ENCODE data around the gene LRIT2. TPM values are rescaled to one million over a fixed set of nuclear protein-coding genes. Genes with fewer than 3 reads are reported as not detected.

Gene LRIT2
- total RNA-seq, 3 donors from 2014 or later: not detected

DNA sequence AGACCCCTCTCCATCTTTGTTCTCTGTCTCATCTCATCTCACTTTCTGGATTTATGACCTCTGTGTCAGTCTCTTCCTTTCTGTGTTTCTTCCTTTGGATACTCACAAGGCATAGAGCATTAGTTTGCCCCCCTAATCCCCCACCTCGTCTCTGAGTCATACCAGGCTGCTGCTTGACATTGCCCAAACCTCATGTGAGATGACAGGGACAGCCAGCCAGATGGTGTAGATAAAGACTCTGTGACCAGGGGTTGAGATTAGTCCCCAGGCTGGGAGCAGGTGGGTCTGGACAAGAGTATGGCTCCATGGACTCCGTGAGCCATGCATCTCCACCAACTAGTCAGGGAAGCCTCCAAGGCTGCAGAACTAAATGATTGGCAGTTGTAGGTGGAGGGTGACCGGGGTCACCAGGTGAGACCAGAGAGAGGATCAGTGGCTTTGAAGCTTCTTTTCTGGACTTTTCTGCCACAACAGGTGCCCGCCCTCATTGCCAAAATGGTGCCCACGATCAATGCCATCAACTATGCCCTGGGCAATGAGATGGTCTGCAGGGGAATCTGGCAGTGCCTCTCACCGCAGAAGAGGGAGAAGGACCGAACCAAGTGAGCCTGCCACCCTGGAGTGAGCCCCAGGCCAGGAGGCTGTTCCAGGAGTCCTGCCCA lies 32.8 kb upstream of the LRIT2 start:
- no peak for TF ChIP-seq CTCF (IDR thresholded peaks at IDR 0.05)
- Histone ChIP-seq H3K9me3 (no peaks in the 10 kb centered on the region), H3K4me3 (no peak overlapping the region), H3K4me1 (ENCODE audit: low read depth) (no peaks in the 10 kb centered on the region), H3K36me3 (ENCODE audit: low read depth) (no peaks in the 10 kb centered on the region)
- DNase-seq: no peak
- intact Hi-C loops (cut with DNase I, micrococcal nuclease): no loop called here
- ATAC-seq: no peak

DNA sequence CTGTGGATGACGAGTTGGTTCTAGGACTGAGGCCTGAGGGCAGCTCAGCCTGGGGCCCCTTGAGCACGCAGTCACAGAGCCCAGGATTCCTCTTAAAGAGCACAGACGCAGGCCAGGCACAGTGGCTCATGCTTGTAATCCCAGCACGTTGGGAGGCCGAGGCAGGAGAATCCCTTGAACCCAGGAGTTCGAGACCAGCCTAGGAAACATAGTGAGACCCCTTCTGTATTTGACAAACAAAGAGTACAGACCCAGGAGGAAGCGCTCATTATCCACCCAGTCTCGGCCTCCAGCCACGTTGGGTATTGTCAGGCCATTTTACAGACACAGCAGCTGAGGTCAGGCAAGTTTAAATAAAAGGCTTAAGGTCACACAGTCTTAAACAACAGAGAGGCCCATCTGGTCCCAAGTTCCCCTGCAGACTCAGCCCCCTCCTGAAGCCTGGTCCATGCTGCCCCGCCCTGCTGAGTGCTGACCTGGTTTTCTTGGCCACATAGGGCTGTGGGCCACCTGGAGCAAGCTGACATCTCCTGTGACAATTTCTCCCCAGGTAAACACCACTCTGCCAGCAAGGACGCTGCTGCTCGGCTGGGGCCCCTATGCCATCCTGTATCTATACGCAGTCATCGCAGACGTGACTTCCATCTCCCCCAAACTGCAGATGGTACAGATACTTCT lies 32.1 kb upstream of the LRIT2 start:
- Histone ChIP-seq H3K4me1 (ENCODE audit: low read depth) (no peaks in the 10 kb centered on the region), H3K4me3 (no peak overlapping the region), H3K36me3 (ENCODE audit: low read depth) (no peaks in the 10 kb centered on the region), H3K9me3 (no peaks in the 10 kb centered on the region)
- intact Hi-C loops (cut with DNase I, micrococcal nuclease): no loop called here
- no peak for TF ChIP-seq CTCF (IDR thresholded peaks at IDR 0.05)
- DNase-seq: no peak
- ATAC-seq: no peak

GRCh38 chr10:84256510-84257342 lies 31.4 kb upstream of the LRIT2 start:
- intact Hi-C loops (cut with DNase I, micrococcal nuclease): no loop called here
- ATAC-seq: peak; percentile 84
- DNase-seq: peak; percentile 41 to 67 (median 67)
- peak; percentile 43 for TF ChIP-seq CTCF (IDR thresholded peaks at IDR 0.05)
- no peaks in the 10 kb centered on the region for H3K36me3 ChIP-seq (ENCODE audit: low read depth)
- H3K4me3 ChIP-seq: no peak overlapping the region
- H3K9me3 ChIP-seq: no peaks in the 10 kb centered on the region
- no peaks in the 10 kb centered on the region for H3K4me1 ChIP-seq (ENCODE audit: low read depth)

GRCh38 chr10:84254552-84255478 lies 29.5 kb upstream of the LRIT2 start:
- no peak for TF ChIP-seq CTCF (IDR thresholded peaks at IDR 0.05)
- ATAC-seq (no peak), DNase-seq (no peak)
- no peaks in the 10 kb centered on the region for H3K36me3 ChIP-seq (ENCODE audit: low read depth)
- no peak overlapping the region for H3K4me3 ChIP-seq
- no peaks in the 10 kb centered on the region for H3K4me1 ChIP-seq (ENCODE audit: low read depth)
- intact Hi-C loops (cut with DNase I, micrococcal nuclease): no loop called here
- H3K9me3 ChIP-seq: no peaks in the 10 kb centered on the region

DNA sequence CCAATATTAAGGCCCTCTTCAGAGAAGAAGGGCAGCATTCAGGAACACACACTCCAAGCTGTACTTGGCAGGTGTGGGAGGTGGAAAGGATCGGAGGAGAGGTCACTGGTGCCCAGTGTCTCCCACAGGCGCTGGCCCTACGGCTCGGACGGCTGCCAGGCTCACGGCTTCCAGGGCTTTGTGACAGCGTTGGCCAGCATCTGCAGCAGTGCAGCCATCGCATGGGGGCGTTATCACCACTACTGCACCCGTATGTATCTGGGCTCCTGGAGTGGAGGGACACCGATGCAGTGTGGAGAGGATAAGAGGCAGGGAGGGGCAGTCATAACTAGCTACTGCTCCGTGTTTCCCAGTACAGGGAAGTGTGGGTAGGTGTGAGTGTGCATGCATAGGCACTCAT lies 23.4 kb upstream of the LRIT2 start:
- no peak for ATAC-seq
- Histone ChIP-seq H3K36me3 (ENCODE audit: low read depth) (no peaks in the 10 kb centered on the region), H3K9me3 (no peaks in the 10 kb centered on the region), H3K4me1 (ENCODE audit: low read depth) (no peaks in the 10 kb centered on the region), H3K4me3 (no peak overlapping the region)
- intact Hi-C loops (cut with DNase I, micrococcal nuclease): no loop called here
- TF ChIP-seq CTCF (IDR thresholded peaks at IDR 0.05): no peak
- DNase-seq: no peak

Data from mucosa of descending colon (tissue), 3 donors.